HG03558 (cell line): ENCODE measurements around the gene IMPG1.
"Not testable (repeated sequence)": the region's sequence is repeated elsewhere in the genome, so short reads cannot be mapped to it uniquely, and the experiment has no call there.

Experiments used
- ATAC-seq: cut with Tn5 transposase; IDR thresholded peaks from one replicate; pipeline ENCODE4 v1.9.1; 2021; ENCODE audit warnings: moderate number of reproducible peaks; ENCODE audit not compliant: unreplicated experiment; ENCODE audit errors: extremely low read depth

Gene IMPG1

GRCh38 chr6:75952128-75952527 is 120.3 kb downstream of the IMPG1 start:
- ATAC-seq = no peak

- ATAC-seq = no peak
Measured at GRCh38 chr6:75947935-75948334, 124.5 kb downstream of the IMPG1 start.

- ATAC-seq = no peak
Measured at GRCh38 chr6:75946146-75946831, 126.2 kb downstream of the IMPG1 start.

DNA sequence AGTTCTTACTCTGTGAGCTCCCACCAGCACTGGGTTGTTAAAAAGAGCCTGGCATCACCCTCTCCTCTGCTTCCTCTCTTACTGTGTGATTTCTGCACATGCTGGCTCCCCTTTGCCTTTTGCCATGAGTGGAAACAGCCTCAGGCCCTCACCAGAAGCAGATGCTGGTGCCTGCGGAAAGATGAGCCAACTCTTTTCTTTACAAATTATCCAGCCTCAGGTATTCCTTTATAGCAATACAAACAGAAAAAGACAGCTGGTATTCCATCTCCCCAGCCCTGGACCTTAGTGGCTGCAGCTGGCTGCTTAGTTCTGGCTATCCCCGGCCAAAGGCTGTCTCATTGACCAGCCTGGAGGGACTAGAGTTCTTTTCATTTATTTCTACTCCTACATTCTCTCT is 129.1 kb downstream of the IMPG1 start:
- no peak for ATAC-seq

- ATAC-seq = no peak
Measured at GRCh38 chr6:75941509-75941908, 131.0 kb downstream of the IMPG1 start.

GRCh38 chr6:75940564-75940963 is 131.9 kb downstream of the IMPG1 start:
- no peak for ATAC-seq

DNA sequence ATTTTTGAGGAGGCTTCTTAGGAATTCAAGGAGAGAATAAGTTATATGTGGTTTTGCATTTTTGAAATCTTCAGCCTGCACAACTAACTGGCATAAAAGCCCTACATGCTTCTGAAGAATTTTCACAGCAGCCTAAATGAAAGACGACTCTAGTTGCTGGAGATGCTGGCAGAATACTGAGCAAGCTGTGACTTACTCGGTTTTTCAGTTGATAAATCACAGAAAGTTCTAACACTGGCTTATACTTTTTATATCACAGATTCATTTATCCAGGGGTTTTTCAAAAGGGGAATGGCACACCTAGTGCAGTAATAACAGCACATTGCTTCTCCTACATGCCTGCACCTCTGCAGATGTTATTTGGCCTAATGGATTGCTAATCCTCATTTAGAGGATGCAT is 134.6 kb downstream of the IMPG1 start:
- ATAC-seq = no peak

DNA sequence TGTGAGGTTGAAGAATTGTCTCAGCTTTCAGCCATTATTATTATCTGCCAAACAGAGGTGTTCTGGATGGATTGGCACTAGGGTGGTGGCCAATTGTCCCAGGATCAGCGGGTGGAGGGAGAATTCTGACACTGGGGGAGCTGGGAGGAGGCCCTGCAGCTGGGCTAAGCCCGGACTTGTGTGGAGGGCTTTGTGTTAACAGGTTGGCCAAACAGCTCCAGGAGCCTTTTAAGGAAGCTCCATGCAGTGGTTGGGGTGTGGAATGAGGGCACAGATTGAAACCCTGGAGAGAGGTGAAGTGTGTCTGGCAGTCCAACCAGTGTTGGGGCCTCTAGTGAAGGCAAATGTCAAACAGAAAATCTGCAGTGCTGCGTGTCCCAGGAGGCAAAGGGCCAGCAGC is 135.8 kb downstream of the IMPG1 start:
- no peak for ATAC-seq

DNA sequence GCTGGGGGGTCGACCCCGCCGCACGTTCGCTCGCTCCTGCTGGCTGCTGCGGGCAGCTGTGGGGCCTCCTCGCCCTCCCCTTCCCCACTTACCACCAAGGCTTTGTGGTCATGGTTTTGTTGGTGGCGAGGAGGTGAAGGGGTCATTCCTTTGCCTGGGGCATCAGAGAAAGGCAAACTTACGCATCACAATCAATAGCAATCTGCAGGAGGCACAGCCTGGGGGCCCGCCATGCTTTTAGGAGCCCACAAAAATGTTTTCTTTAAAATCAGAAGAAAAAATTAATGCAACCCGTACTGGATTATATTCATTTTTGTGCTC is 137.0 kb downstream of the IMPG1 start:
- no peak for ATAC-seq

DNA sequence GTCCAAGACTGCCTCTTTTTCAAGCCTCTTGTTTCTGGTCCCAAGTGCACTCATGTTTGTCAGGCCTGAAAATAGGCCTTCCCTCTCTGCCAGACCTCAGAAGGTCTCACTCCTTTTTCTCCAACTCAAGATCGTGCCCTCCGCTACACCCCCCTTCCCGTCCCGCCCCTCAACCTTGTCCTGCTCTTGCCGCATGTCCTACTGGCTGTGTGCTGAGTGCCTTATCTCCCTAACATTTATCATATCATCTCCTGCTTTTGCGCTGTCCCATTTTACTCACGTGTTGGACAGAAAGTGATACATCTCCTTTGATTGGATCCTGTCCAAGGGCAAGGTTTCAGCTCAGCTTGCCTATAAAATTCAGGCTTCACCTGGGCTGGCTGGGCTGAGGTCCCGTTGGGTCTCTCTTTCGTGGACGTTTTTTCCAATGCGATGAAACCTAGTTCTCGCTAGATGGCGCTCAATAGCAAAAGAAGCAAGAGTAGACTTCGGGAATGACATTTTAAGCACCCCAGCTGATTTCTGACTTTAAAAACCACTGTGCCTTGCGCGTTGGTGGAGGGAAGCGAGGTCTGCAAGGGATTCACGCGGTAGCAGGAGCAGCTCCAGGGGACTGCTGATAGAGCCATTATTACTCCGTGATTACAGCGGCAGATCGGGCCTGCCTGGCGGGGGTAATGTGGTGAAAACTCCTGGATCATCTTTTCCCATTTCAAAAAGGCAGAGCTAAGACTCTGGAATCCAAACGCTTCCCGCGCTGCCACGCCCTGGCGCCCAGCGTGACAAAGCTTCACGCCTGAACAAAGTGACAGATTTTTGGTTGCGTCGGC is 137.6 kb downstream of the IMPG1 start:
- ATAC-seq = no peak

DNA sequence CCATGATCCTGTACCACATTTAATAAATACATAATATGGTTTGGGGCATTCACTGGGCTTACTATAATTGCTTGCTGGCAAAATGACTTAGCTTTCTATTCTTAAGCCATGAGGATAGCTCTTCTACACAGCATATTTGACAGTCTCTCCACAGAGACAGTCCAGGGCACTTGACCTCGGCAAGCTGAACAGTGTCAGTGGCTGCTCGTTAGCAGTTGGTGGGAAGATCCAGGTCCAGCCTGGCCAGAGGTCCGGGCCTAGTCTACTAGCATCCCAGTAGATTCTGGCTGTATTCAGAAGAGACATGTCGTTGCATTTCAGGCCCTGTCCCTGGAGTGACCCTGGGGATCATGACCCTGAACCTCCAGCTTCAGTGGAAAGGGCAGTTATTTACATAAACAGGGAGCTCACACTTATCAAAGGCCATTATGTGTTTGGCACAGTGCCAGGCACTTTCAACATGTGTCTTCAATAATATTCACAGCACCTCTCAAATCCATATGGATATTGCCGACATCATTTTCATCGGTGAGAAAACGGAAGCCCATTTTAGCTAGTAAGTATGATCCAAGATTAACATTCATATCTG is 139.0 kb downstream of the IMPG1 start:
- no peak for ATAC-seq

- ATAC-seq = no peak
Measured at GRCh38 chr6:75932067-75932466, 140.4 kb downstream of the IMPG1 start.

- no peak for ATAC-seq
Measured at GRCh38 chr6:75931011-75931680, 141.3 kb downstream of the IMPG1 start.

DNA sequence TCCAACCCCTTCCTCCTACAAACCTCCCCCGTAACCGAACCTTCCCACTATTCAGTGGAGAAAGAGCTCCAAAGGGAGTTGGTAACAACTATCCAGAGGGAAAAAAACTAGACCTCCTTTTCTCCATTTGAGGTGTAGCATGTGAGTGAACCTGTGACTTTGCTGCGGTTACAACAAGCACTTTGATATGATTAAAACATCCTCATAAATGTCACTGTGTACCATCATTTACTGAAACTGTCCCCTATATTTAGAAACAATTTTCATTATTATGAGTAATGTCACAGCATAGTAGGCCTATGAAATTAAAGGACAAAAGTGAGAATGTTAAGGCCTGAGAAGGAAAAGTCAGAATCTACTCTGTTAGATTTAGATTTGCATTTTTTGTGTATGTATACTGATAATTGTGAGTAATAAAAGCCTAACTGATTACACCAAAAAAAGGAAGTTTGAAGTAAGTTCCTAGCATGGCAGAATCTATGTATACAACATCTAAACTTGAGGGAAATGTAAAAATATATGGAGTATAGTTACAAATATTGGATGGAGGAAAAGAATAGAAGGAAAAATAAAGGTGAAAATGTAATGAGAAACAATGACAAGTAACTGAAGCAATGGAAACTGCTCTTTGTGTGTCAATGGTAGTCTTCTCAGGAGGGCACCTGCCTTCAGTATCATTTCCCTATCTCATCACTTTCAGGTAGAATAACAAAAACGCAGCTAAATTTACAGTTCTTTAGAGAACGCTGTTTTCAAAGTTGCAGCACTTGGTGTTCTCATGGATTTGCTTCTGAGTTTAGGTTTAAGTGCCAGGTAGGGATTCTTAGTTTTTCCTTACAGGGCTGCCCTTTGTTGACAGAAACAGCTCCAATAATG is 145.9 kb downstream of the IMPG1 start:
- no peak for ATAC-seq

DNA sequence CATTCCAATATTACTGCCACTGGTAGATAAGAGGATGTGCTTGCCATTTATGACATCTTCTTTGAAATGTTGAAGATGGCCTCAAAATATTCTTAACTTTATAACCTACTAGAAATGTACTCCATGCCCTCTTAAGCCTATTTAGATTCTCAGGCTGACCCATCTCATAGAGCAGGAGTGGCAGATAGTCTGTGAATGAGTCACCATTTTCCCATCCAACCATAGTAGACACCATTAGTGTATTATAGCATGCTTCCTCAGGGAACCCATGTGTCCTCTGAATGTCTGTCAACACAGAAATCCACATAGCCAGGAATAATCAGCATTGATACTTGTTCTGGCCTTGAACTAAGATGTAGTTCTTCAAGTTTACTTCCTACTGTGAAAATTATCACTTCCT is 150.2 kb downstream of the IMPG1 start:
- ATAC-seq = no peak

DNA sequence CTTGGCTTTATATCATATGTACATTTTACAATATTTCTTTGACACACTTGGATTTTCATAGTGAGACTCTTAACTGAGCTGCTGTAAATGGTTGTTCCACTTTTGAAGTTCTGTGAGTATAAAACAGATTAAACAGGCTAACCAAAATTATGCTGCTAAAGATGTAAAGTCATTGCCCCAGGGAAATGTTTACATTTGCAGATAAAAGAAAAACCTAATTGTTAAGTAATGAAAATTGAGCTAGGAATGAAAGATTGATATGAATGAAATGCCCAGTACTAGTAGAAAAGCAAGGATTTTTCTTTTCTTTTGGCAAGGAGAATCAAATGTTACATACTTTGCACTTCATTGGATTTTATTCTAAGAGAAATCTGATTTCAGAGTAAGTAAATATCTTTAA is 159.4 kb downstream of the IMPG1 start:
- ATAC-seq = no peak

GRCh38 chr6:75907444-75907843 is 165.0 kb downstream of the IMPG1 start:
- no peak for ATAC-seq

GRCh38 chr6:75906871-75907270 is 165.6 kb downstream of the IMPG1 start:
- no peak for ATAC-seq

GRCh38 chr6:75905129-75905528 is 167.3 kb downstream of the IMPG1 start:
- not testable (repeated sequence) for ATAC-seq

GRCh38 chr6:75900216-75900615 is 172.2 kb downstream of the IMPG1 start:
- ATAC-seq = not testable (repeated sequence)
